SK-N-SH treated with all-trans-retinoic acid at 6 μM for 48 hours (cell line): Measurements from ENCODE around the gene APOL2.

Experiments used
- ARNTL ChIP-seq: fragments of 450-650 bp; formaldehyde crosslinking; IDR thresholded peaks from 2 replicates; pipeline ENCODE4 v1.5.0; 2020; ENCODE audit warnings: low read depth, mild to moderate bottlenecking, moderate library complexity, borderline replicate concordance
- ESRRG ChIP-seq: fragments of 250-450 bp; sonication (Bioruptor Pico); IDR thresholded peaks from 2 replicates; pipeline ENCODE4 v1.6.1; 2021; ENCODE audit warnings: mild to moderate bottlenecking
- PPARA ChIP-seq: fragments of 250-450 bp; sonication (Bioruptor Pico); IDR thresholded peaks from 2 replicates; pipeline ENCODE4 v1.5.0; 2020; ENCODE audit warnings: mild to moderate bottlenecking, borderline replicate concordance
- RARB ChIP-seq: fragments of 250-450 bp; sonication (Bioruptor Pico); IDR thresholded peaks from 2 replicates; pipeline ENCODE4 v1.8.0; 2021; ENCODE audit warnings: mild to moderate bottlenecking, moderate library complexity
- SNAI2 ChIP-seq: fragments of 250-450 bp; sonication (Bioruptor Pico); IDR thresholded peaks from 2 replicates; pipeline ENCODE4 v1.5.0; 2020; ENCODE audit warnings: mild to moderate bottlenecking, moderate library complexity
- TOX ChIP-seq: fragments of 250-450 bp; sonication (Bioruptor Pico); IDR thresholded peaks from 2 replicates; pipeline ENCODE4 v1.8.0; 2021; ENCODE audit warnings: mild to moderate bottlenecking, moderate library complexity, borderline replicate concordance
- ZFP30 ChIP-seq: fragments of 450-650 bp; formaldehyde crosslinking; IDR thresholded peaks from 2 replicates; pipeline ENCODE4 v1.5.0; 2022; ENCODE audit warnings: mild to moderate bottlenecking, moderate library complexity
- TF ChIP-seq, protein P1 (sequence below): fragments of 250-450 bp; sonication (Bioruptor Pico); IDR thresholded peaks from 2 replicates; pipeline ENCODE4 v1.5.0; 2020; ENCODE audit warnings: mild to moderate bottlenecking, moderate library complexity
- TF ChIP-seq, protein P2 (sequence below): fragments of 250-450 bp; sonication (Bioruptor Pico); IDR thresholded peaks from 2 replicates; pipeline ENCODE4 v1.5.1; 2021; ENCODE audit warnings: mild to moderate bottlenecking, moderate library complexity

DNA sequence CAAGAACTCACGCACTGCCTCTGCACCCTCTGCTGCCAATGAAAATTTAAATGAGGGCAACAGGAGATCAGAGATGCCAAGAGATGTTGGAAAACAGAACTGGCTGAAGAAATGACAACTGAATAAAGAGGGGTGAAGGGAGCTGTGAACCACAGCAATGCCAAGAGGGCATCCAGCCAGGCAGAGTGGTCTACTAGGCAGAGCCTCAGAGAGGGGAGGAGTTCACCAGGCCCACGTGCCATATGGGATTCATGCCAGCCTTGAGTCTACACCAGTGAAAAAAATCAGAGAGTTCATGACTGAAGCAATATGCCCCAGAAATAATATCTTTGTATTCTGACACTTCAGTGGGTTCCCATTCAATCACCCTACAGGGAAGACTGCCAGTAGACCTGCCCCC is 4.4 kb downstream of the APOL2 start:
- TF ChIP-seq ZFP30, result no peak
- TF ChIP-seq, protein P1, sequence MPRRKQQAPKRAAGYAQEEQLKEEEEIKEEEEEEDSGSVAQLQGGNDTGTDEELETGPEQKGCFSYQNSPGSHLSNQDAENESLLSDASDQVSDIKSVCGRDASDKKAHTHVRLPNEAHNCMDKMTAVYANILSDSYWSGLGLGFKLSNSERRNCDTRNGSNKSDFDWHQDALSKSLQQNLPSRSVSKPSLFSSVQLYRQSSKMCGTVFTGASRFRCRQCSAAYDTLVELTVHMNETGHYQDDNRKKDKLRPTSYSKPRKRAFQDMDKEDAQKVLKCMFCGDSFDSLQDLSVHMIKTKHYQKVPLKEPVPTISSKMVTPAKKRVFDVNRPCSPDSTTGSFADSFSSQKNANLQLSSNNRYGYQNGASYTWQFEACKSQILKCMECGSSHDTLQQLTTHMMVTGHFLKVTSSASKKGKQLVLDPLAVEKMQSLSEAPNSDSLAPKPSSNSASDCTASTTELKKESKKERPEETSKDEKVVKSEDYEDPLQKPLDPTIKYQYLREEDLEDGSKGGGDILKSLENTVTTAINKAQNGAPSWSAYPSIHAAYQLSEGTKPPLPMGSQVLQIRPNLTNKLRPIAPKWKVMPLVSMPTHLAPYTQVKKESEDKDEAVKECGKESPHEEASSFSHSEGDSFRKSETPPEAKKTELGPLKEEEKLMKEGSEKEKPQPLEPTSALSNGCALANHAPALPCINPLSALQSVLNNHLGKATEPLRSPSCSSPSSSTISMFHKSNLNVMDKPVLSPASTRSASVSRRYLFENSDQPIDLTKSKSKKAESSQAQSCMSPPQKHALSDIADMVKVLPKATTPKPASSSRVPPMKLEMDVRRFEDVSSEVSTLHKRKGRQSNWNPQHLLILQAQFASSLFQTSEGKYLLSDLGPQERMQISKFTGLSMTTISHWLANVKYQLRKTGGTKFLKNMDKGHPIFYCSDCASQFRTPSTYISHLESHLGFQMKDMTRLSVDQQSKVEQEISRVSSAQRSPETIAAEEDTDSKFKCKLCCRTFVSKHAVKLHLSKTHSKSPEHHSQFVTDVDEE (CRISPR knock-in tag), result no peak
- TF ChIP-seq TOX (CRISPR knock-in tag), result no peak
- TF ChIP-seq PPARA (CRISPR knock-in tag), result no peak
- TF ChIP-seq RARB (CRISPR knock-in tag), result no peak
- TF ChIP-seq, protein P2, sequence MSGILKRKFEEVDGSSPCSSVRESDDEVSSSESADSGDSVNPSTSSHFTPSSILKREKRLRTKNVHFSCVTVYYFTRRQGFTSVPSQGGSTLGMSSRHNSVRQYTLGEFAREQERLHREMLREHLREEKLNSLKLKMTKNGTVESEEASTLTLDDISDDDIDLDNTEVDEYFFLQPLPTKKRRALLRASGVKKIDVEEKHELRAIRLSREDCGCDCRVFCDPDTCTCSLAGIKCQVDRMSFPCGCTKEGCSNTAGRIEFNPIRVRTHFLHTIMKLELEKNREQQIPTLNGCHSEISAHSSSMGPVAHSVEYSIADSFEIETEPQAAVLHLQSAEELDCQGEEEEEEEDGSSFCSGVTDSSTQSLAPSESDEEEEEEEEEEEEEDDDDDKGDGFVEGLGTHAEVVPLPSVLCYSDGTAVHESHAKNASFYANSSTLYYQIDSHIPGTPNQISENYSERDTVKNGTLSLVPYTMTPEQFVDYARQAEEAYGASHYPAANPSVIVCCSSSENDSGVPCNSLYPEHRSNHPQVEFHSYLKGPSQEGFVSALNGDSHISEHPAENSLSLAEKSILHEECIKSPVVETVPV, result no peak
- TF ChIP-seq ARNTL (CRISPR knock-in tag), result no peak
- TF ChIP-seq SNAI2, result no peak
- TF ChIP-seq ESRRG (CRISPR knock-in tag), result no peak
